ENCODE measurements around the gene MEGF10.

Gene MEGF10

DNA sequence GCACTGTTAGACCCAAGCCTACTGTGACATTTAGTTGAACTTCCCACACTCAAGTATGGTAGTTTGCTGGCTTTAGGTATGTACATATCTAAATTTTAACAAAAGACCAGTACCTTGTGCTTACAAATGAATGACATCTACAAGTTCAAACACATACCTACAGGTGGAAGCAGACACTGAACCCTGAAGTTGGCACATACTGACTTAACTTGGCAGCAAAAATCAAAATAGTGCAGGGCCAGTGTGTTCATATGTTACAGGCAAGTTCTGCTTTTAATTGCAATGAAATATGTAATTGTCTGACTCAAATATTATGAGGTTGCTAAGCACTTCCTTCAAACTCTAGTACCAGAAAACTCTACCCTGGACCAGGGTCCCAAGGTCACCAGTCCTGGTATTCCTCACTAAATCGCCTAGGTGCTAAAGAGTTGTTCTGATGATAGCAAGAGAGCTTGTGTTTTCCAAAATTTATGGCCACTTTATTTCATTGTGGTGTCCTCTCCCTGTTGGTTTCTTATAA lies 77.4 kb downstream of the MEGF10 start:
- no peak for DNase-seq (ENCODE audit: low read depth in 2 of 2)

- no peak for DNase-seq (ENCODE audit: low read depth in 2 of 2)
Measured at GRCh38 chr5:127369796-127370195, 79.2 kb downstream of the MEGF10 start.

- DNase-seq (ENCODE audit: low read depth in 2 of 2) = no peak
Measured at GRCh38 chr5:127370631-127371030, 80.0 kb downstream of the MEGF10 start.

DNA sequence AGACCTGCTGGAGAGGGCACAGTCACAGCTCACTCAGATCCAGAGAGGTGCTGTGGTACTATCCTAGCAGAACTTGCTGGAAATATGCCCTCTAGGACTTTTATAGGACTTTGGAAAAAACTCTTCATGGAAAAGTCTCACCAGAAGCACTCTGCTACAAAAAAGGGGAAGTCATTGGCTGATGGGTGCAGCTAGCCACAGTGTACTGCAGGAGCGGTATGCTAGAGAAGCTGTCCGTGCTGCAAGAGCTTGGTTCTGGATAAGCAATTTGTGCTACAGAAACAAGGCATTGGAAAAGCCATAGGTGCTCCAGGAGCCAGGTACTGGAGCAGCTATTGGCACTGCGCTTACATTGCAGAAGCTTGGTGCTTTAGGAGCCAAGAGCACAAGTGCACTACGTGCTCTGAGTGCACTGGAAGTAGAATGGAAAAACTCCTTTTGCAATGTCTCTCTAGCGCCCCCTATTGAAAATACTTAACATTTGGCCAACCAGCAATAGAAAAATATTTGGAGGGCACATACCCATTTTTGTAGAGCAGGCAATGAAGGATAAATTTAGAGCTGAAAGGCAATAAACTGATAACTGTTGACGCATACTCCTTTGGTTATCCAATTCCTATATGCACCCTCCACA lies 83.4 kb downstream of the MEGF10 start:
- no peak for DNase-seq (ENCODE audit: low read depth in 2 of 2)

- DNase-seq (ENCODE audit: low read depth in 2 of 2) = no peak
Measured at GRCh38 chr5:127375124-127375523, 84.5 kb downstream of the MEGF10 start.

DNA sequence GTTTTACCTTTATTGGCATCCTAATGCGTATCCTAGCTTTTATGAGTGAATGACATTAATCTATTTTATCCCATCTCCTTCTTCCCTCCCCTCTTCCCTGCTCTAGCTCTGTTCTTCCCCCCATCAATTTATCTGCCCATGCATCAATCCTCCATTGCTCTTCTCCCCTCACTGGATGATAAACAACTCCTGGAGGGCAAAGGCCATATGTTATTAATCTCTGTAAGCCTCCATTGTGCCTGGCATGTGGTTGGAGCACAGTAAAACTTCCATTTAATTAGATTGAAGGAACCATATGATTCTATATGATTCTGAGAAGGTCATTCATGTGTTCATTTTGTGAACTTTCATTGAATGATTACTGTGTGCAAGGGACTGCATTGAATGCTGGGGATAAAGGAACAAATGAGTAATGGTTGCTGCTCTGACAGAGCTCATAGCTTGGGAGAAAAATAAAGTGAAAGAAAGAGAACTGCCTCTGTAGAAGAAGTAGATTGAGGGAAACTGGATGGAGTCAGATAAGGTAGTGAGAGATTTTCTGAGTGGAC lies 85.0 kb downstream of the MEGF10 start:
- no peak for DNase-seq (ENCODE audit: low read depth in 2 of 2)

GRCh38 chr5:127377651-127378050 lies 87.1 kb downstream of the MEGF10 start:
- DNase-seq (ENCODE audit: low read depth in 2 of 2) = no peak

GRCh38 chr5:127385936-127386335 lies 95.3 kb downstream of the MEGF10 start:
- no peak for DNase-seq (ENCODE audit: low read depth in 2 of 2)

DNA sequence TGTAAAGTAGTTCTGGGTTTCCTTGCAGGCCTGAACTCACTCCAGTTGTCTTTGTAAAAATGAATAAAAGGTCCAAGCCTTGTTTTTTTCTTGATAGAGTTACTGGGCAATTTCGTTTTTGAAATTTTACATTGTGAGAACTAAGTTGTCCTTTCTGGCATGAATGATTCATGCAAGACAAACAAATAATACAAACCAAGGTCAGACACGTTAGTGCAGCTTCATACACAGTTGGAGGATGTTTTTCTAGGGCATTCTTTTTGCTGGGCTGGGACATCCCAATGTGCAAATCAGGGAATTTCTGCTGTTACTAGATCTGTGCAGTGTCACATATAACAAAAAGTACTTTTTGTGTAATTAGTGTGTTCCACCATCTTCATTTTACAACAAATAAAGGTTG lies 96.0 kb downstream of the MEGF10 start:
- DNase-seq (ENCODE audit: low read depth in 2 of 2) = no peak

DNA sequence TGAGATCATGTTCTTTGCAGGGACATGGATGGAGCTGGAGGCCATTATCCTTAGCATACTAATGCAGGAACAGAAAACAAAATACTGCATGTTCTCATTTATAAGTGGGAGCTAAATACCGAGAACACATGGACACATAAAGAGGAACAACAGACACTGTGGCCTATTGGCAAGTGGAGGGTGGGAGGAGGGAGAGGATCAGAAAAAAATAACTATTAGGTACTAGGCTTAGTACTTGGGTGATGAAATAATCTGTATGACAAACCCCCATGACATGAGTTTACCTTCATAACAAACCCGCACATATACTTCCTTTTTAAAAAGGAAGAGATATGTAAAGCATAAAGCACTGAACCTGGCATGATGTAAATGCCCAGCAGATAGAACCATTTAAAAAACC lies 99.0 kb downstream of the MEGF10 start:
- no peak for DNase-seq (ENCODE audit: low read depth in 2 of 2)

GRCh38 chr5:127392762-127393161 lies 102.2 kb downstream of the MEGF10 start:
- no peak for DNase-seq (ENCODE audit: low read depth in 2 of 2)

DNA sequence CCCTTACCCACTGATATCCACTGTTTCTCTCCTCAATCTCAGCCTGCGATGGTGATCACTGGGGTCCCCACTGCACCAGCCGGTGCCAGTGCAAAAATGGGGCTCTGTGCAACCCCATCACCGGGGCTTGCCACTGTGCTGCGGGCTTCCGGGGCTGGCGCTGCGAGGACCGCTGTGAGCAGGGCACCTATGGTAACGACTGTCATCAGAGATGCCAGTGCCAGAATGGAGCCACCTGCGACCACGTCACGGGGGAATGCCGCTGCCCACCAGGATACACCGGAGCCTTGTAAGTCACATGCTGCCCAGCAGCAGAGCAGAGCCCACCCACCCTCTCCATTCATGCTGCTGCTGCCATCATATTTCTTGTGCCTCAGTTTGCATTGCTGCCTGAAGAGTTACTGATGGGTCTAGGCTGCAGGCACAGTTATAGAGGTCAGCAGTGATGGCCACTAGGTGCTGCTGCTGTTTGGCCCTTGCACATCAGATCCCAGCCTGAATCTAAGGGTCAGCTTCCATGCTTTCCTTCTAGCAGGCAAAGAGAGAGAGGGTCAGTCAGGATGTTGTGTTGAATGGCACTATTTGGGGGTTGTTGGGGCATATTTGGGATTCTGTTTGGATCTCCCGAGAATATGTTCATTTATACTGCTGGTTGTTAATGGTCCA lies 106.0 kb downstream of the MEGF10 start:
- DNase-seq (ENCODE audit: low read depth in 2 of 2) = no peak

DNA sequence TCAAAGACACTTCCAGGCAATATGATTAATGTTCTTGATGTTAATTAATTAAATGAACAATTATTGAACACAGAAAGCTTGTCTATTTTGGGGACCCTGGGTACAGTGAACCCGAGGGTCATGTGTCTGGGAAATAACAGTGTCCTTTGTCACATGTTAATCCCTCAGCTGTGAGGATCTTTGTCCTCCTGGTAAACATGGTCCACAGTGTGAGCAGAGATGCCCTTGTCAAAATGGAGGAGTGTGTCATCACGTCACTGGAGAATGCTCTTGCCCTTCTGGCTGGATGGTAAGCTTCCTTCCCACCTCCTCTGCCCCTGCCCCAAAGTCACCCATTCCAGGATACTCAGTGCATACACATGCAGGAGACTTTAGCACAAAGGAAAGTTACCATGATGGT lies 107.9 kb downstream of the MEGF10 start:
- DNase-seq (ENCODE audit: low read depth in 2 of 2) = no peak

- no peak for DNase-seq (ENCODE audit: low read depth in 2 of 2)
Measured at GRCh38 chr5:127399068-127399467, 108.5 kb downstream of the MEGF10 start.

DNA sequence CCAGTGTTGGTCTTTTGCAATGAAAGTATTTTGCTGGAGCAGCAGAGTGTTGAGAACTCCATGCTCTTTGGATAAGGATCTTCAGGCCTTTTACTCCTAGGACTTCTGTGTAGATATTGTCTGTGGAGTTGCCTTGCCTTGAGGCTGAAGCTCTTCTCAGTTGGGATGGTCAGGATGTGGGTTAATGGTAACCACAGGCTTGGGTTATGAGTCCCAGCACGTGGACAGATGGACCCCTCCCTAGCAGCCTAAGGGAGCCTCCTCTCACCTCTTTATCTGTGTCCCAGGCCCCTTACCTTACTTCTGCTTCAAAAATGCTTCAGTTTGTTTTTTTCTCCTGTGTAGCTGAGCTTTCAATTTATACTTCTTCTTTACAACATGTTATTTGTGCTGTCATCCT lies 109.9 kb downstream of the MEGF10 start:
- no peak for DNase-seq (ENCODE audit: low read depth in 2 of 2)

GRCh38 chr5:127400946-127401670 lies 110.5 kb downstream of the MEGF10 start:
- no peak for DNase-seq (ENCODE audit: low read depth in 2 of 2)

DNA sequence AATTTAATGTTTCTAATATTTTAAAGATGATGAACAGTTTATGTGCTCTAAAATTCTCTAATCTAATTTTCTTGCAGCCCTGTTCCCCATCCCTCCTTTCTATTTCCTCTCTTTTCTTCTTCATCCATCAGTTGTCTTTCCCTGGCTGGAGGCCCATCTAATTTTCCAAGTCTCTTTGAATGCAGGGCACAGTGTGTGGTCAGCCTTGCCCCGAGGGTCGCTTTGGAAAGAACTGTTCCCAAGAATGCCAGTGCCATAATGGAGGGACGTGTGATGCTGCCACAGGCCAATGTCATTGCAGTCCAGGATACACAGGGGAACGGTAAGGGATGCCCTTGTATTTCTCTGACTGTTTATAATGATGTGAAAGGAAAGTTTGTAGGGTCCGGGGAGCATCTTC lies 111.8 kb downstream of the MEGF10 start:
- DNase-seq (ENCODE audit: low read depth in 2 of 2) = no peak

DNA sequence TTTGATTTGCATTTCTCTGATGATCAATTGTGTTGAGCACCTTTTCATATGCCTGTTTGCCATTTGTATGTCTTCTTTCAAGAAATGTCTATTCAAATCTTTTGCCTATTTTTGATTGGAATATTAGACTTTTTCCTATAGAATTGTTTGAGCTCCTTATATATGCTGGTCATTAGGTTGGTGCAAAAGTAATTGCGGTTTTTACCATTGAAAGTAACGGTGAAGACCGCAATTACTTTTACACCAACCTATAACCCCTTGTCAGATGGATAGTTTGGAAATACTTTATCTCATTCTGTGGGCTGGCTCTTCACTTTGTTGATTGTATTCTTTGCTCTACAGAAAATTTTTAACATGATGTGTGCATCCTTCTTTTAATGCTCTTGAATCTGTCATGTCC lies 113.6 kb downstream of the MEGF10 start:
- DNase-seq (ENCODE audit: low read depth in 2 of 2) = no peak

DNA sequence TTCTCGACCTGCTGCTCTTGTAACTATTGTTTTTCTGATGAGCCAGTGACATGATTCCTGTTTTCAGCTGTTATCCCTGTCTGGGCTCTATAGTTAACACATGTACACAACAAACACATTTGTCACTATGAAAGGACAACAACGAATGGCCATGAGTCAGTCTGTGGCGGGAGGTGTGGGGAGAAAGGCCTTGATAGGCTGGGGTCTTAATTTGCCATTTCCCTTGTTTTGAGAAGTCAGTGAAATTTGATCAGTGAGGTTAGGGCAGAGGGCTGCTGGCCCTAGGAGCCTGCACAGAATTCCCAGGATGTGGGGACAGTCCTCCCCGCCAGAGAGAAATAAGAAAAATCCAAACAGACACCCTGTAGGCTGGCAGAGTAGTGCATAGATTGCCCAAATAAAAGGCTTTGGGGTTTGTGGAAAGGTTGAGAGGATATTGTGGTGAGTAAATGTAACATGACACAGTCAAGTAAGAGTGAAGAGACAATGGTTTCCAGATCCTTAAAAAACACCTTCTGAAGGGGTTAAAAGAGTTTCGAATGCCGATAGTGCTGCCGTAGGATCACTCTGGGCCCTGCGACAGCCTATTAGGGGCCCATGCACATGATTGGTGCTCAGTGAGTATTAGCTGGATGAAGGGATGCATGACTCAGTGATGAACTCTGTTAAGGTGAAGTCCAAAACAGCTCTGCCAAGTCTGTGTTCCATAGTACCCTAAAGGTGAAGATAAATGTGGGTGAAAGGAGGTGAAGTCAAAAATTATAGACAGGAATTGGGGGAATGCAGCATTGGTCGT lies 115.9 kb downstream of the MEGF10 start:
- DNase-seq (ENCODE audit: low read depth in 2 of 2) = no peak

DNA sequence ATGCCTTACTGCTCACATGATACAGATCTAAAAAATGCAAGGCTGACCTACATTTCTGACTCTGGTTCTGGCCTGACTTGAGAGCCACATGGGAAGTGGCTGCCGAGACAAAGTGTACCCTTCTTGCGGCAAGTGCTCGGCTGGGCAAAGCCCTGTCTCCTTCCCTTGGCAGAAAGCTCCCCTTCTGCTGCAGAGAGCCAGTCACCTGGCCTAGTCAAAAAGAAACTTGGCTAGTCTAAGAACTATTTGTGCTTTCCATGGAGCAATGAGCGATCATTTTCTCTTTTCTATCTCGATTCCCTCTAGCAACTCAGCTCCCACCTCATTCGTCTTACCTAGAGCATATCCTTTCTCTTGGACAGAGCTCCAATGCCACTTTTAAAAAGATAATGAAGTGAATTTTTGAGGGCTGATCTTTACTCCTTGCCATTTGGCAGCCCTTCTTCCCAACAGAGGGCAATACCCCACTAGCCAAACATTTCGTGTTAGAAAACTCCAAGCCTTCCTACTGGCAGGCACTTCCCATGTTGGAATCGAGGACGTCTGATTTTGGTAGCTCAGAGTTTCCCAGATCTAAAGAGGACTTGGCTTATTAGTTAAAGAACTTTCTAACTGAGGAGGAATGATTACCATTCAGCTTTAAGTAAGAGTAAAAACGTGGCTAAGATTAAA lies 118.8 kb downstream of the MEGF10 start:
- no peak for DNase-seq (ENCODE audit: low read depth in 2 of 2)

Data from fibroblast of skin of left biceps (primary cell).